CD14-positive monocyte (primary cell): Measurements from ENCODE around the gene VIPR1. TPM values are rescaled to one million over a fixed set of nuclear protein-coding genes. Genes with fewer than 3 reads are reported as not detected.
"Not testable (repeated sequence)": the region's sequence is repeated elsewhere in the genome, so short reads cannot be mapped to it uniquely, and the experiment has no call there.

ENCODE experiments used
- DNase-seq, 3 donors: peaks; one replicate each; pipeline ENCODE4 v3.0.0-alpha.2; 2011 to 2022
- H2AFZ ChIP-seq: 2 replicates; pipeline ENCODE4 v1.6.0; 2012; ENCODE audit warnings: mild to moderate bottlenecking, low read depth, low read length, inconsistent platforms; ENCODE audit not compliant: insufficient read depth, poor library complexity, severe bottlenecking
- H3K27ac ChIP-seq, 2 donors: 1 replicate in 1 of 2; 2 replicates in 1 of 2; pipeline ENCODE4 v1.5.1; 2012 to 2013; ENCODE audit warnings: low read length in 2 of 2, control low read depth in 1 of 2, inconsistent platforms in 1 of 2, low read depth in 1 of 2, mild to moderate bottlenecking in 1 of 2
- H3K27me3 ChIP-seq, 2 donors: one replicate each; pipeline versions ENCODE4 v1.6.0 to v1.6.1; 2011 to 2013; ENCODE audit warnings: low read length in 2 of 2; ENCODE audit not compliant: control insufficient read depth in 2 of 2, insufficient read depth in 2 of 2
- H3K36me3 ChIP-seq, 2 donors: replicated peaks in 1 of 2; 1 replicate in 1 of 2; 2 replicates in 1 of 2; pipeline versions ENCODE4 v1.5.1 to v1.6.1; 2012 to 2013; ENCODE audit warnings: low read length in 2 of 2, control low read depth in 1 of 2, inconsistent platforms in 1 of 2, mild to moderate bottlenecking in 1 of 2; ENCODE audit not compliant: insufficient read depth in 2 of 2, control insufficient read depth in 1 of 2
- H3K4me1 ChIP-seq, 2 donors: 1 replicate in 1 of 2; 2 replicates in 1 of 2; pipeline versions ENCODE4 v1.5.1 to v1.6.1; 2012 to 2013; ENCODE audit warnings: low read length in 2 of 2, control low read depth in 1 of 2, inconsistent platforms in 1 of 2, mild to moderate bottlenecking in 1 of 2, moderate library complexity in 1 of 2; ENCODE audit not compliant: insufficient read depth in 2 of 2, control insufficient read depth in 1 of 2
- H3K4me2 ChIP-seq: replicated peaks from 2 replicates; pipeline ENCODE3; 2012; ENCODE audit warnings: low read length, moderate library complexity, mild to moderate bottlenecking; ENCODE audit not compliant: poor library complexity, severe bottlenecking; ENCODE audit errors: extremely low read depth
- H3K4me3 ChIP-seq, 3 experiments: fragments of 200-600 bp in 1 of 3; sonication (generic) in 1 of 3; replicated peaks in 1 of 3; 1 replicate in 2 of 3; 2 replicates in 1 of 3; pipeline ENCODE4 v1.5.1; 2011 to 2013; ENCODE audit warnings: low read length in 3 of 3, mild to moderate bottlenecking in 3 of 3, control low read depth in 2 of 3, low read depth in 2 of 3, inconsistent platforms in 1 of 3, moderate library complexity in 1 of 3
- H3K79me2 ChIP-seq: 2 replicates; pipeline ENCODE4 v1.6.0; 2012; ENCODE audit warnings: mild to moderate bottlenecking, control low read depth, inconsistent platforms, low read length, moderate library complexity; ENCODE audit not compliant: insufficient read depth
- H3K9ac ChIP-seq: 2 replicates; pipeline ENCODE4 v1.6.0; 2017; ENCODE audit warnings: low read length, mild to moderate bottlenecking; ENCODE audit not compliant: insufficient read depth, poor library complexity, severe bottlenecking
- H3K9me3 ChIP-seq, 2 donors: replicated peaks in 1 of 2; 1 replicate in 1 of 2; 2 replicates in 1 of 2; pipeline versions ENCODE4 v1.5.1 to v1.6.1; 2012 to 2013; ENCODE audit warnings: low read length in 2 of 2, control low read depth in 1 of 2; ENCODE audit not compliant: control insufficient read depth in 1 of 2, insufficient read depth in 1 of 2
- H4K20me1 ChIP-seq: 2 replicates; pipeline ENCODE4 v1.6.0; 2012; ENCODE audit warnings: mild to moderate bottlenecking, low read length, control low read depth, moderate library complexity; ENCODE audit not compliant: insufficient read depth
- H3K27ac Mint-ChIP-seq, 7 donors: one replicate each; pipeline ENCODE4 v1.8.0; 2020; ENCODE audit warnings: mild to moderate bottlenecking in 7 of 7, mixed read lengths in 7 of 7, moderate library complexity in 6 of 7, inconsistent platforms in 2 of 7
- H3K27me3 Mint-ChIP-seq, 3 donors: one replicate each; pipeline ENCODE4 v1.8.0; 2021 to 2022; ENCODE audit warnings: low read depth in 3 of 3, mild to moderate bottlenecking in 3 of 3, mixed read lengths in 3 of 3, moderate library complexity in 3 of 3, inconsistent platforms in 1 of 3
- H3K36me3 Mint-ChIP-seq, 2 donors: one replicate each; pipeline ENCODE4 v1.8.0; 2020; ENCODE audit warnings: mixed read lengths in 2 of 2, inconsistent platforms in 1 of 2, mild to moderate bottlenecking in 1 of 2
- H3K4me1 Mint-ChIP-seq: one replicate; pipeline ENCODE4 v1.8.0; 2020; ENCODE audit warnings: mild to moderate bottlenecking, mixed read lengths
- H3K4me3 Mint-ChIP-seq, 2 donors: one replicate each; pipeline ENCODE4 v1.8.0; 2020; ENCODE audit warnings: mild to moderate bottlenecking in 2 of 2, mixed read lengths in 2 of 2, moderate library complexity in 1 of 2
- H3K9me3 Mint-ChIP-seq, 7 donors: one replicate each; pipeline ENCODE4 v1.8.0; 2020 to 2022; ENCODE audit warnings: mixed read lengths in 7 of 7, mild to moderate bottlenecking in 6 of 7, moderate library complexity in 6 of 7, inconsistent platforms in 2 of 7
- WGBS: methylation state at CpG from one replicate; pipeline ENCODE4 v1.1.5; 2013; ENCODE audit warnings: missing lambda C conversion rate; ENCODE audit not compliant: insufficient coverage; 5-methylcytosine and 5-hydroxymethylcytosine counted together
- intact Hi-C, 2 donors: fragments of 100-400 bp; cut with micrococcal nuclease; formaldehyde crosslinking; loops; one replicate each; pipeline versions ENCODE4 v1.15.0 to v1.15.1; 2023
- polyA plus RNA-seq, 3 donors: library from polyadenylated mRNA; depleted of rRNA in 1 of 3; unstranded in 2 of 3; stranded (reverse) in 1 of 3; fragments of 300-500 nt in 2 of 3; fragments of >200 nt in 1 of 3; fragmentation: Illumina TruSeq in 2 of 3; gene quantifications; 1 replicate in 2 of 3; 2 replicates in 1 of 3; pipeline ENCODE4 v1.2.3, GENCODE V29; 2012 to 2021
- TF ChIP-seq, protein P1 (sequence below): fragments of 200-600 bp; IDR thresholded peaks from one replicate; pipeline ENCODE4 v1.8.0; 2022; ENCODE audit warnings: antibody characterized with exemption, mild to moderate bottlenecking

Gene VIPR1
- polyA plus RNA-seq, 3 donors: 15.5 to 80.9 (median 16.0) TPM

GRCh38 chr3:42552830-42553229, 50.4 kb downstream of the VIPR1 start:
- Histone ChIP-seq H3K9ac (no peak overlapping the region), H3K9me3 (no peaks in the 10 kb centered on the region), H3K27me3 (no peaks in the 10 kb centered on the region), H3K4me3 (no peak overlapping the region), H3K27ac (no peak overlapping the region), H3K4me1 (no peaks in the 10 kb centered on the region), H4K20me1 (no peaks in the 10 kb centered on the region), H2AFZ (no peak overlapping the region), H3K79me2 (no peaks in the 10 kb centered on the region), H3K36me3 (peaks cover 63 to 96% of the 10 kb centered on the region in 2 donors), H3K4me2 (no peak overlapping the region)
- no peak for DNase-seq
- TF ChIP-seq, protein P1, sequence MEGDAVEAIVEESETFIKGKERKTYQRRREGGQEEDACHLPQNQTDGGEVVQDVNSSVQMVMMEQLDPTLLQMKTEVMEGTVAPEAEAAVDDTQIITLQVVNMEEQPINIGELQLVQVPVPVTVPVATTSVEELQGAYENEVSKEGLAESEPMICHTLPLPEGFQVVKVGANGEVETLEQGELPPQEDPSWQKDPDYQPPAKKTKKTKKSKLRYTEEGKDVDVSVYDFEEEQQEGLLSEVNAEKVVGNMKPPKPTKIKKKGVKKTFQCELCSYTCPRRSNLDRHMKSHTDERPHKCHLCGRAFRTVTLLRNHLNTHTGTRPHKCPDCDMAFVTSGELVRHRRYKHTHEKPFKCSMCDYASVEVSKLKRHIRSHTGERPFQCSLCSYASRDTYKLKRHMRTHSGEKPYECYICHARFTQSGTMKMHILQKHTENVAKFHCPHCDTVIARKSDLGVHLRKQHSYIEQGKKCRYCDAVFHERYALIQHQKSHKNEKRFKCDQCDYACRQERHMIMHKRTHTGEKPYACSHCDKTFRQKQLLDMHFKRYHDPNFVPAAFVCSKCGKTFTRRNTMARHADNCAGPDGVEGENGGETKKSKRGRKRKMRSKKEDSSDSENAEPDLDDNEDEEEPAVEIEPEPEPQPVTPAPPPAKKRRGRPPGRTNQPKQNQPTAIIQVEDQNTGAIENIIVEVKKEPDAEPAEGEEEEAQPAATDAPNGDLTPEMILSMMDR: no peak
- H3K9me3 Mint-ChIP-seq: no peaks in the 10 kb centered on the region
- peaks cover 70 to 90% of the 10 kb centered on the region in 2 donors for H3K36me3 Mint-ChIP-seq
- H3K4me1 Mint-ChIP-seq: no peaks in the 10 kb centered on the region
- no peak overlapping the region for H3K27ac Mint-ChIP-seq
- WGBS: no CpG with 5 or more reads among the region's 1 CpG
- no peak overlapping the region for H3K4me3 Mint-ChIP-seq
- intact Hi-C loops: no loop called here
- H3K27me3 Mint-ChIP-seq: no peaks in the 10 kb centered on the region

DNA sequence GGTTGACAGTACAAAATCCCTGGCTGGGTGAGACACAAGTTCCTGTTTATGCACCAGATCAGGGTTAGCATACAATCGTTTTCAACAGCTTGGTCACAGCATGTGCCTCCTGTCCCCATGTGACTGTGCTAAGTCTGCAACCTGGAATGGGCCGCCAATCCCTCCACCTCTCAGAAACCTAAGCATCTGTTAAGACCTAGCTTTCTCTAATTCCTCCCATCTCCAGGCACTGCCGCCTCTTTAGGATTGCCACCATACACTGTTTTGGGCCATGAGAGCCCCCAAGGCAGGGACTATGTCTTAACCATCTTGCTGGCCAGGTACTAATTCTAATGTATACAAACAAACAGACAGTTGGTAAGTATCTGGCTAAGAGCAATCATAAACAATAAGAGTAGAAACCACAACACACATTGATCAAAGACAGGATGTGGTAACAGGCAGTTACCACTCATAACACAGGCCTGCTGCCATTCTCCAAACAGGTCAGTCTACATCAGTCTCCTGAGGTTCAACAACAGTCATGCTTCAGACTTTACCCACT, 53.7 kb downstream of the VIPR1 start:
- H3K9ac ChIP-seq: no peak overlapping the region
- H3K36me3 ChIP-seq: peaks cover 78 to 96% of the 10 kb centered on the region in 2 donors

DNA sequence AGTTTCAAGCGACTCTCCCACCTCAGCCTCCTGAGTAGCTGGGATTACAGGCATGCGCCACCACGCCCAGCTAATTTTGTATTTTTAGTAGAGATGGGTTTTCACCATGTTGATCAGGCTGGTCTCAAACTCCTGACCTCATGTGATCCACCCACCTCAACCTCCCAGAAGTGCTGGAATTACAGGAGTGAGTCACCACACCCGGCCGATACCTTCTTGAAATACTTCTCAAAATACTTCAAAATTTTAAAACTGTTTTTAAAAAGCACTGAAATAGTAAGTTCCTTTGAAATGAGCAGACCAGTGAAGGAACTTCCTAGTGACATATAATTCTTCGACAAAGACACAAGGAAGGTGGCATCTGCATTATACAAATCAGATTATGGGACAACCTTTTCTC, 54.4 kb downstream of the VIPR1 start:
- 100% methylated on average over 1 of the region's 6 CpGs for WGBS
- H3K27me3 ChIP-seq, DNase-seq, H3K9ac ChIP-seq, H3K27me3 Mint-ChIP-seq, H3K79me2 ChIP-seq, H2AFZ ChIP-seq, H3K4me3 Mint-ChIP-seq, H3K9me3 Mint-ChIP-seq, intact Hi-C loops, H4K20me1 ChIP-seq, H3K4me3 ChIP-seq, H3K4me2 ChIP-seq, H3K4me1 Mint-ChIP-seq, H3K9me3 ChIP-seq, H3K4me1 ChIP-seq, H3K27ac ChIP-seq: not testable (repeated sequence)
- Mint-ChIP-seq H3K27ac (peak overlapping the region in 1 of 7 donors; percentile 32), H3K36me3 (peaks cover 71 to 91% of the 10 kb centered on the region in 2 donors)
- H3K36me3 ChIP-seq: peaks cover 75 to 96% of the 10 kb centered on the region in 2 donors

More for the DNA sequence above, 53.7 kb downstream of the VIPR1 start:
- H3K27me3 Mint-ChIP-seq: peaks cover 0 to 2% (median 0%) of the 10 kb centered on the region in 3 donors
- Histone ChIP-seq H3K79me2 (no peaks in the 10 kb centered on the region), H3K4me2 (no peak overlapping the region), H3K27me3 (no peaks in the 10 kb centered on the region), H3K4me1 (no peaks in the 10 kb centered on the region), H3K4me3 (no peak overlapping the region), H3K27ac (no peak overlapping the region), H3K9me3 (no peaks in the 10 kb centered on the region), H2AFZ (no peak overlapping the region), H4K20me1 (no peaks in the 10 kb centered on the region)
- peaks cover 69 to 91% of the 10 kb centered on the region in 2 donors for H3K36me3 Mint-ChIP-seq
- peaks cover 2% of the 10 kb centered on the region for H3K4me1 Mint-ChIP-seq
- TF ChIP-seq, protein P1: no peak
- 50% methylated on average over 2 of the region's 3 CpGs for WGBS
- intact Hi-C loops: no loop called here
- no peaks in the 10 kb centered on the region for H3K9me3 Mint-ChIP-seq
- no peak for DNase-seq
- peak overlapping the region in 1 of 7 donors; percentile 76 for H3K27ac Mint-ChIP-seq
- H3K4me3 Mint-ChIP-seq: no peak overlapping the region
